K562 (cell line): ENCODE measurements around the gene TTLL9. TPM values are rescaled to one million over a fixed set of nuclear protein-coding genes. Genes with fewer than 3 reads are reported as not detected.

Experiments used
- ATAC-seq: fragments of 200-7000 bp; cut with Tn5 transposase; 3 replicates; pipeline ENCODE4 v1.9.1; 2020; ENCODE audit warnings: moderate library complexity
- BruUV-seq: library from RNA; stranded (reverse); fragments of 400-500 nt; replicated peaks from 2 replicates; lab custom pipeline; 2021; lab: Mats Ljungman, UMichigan
- CTCF ChIA-PET: fragments of 300-600 bp; formaldehyde crosslinking; extraction: SDS; loops from one replicate; lab custom pipeline; 2021; ENCODE audit warnings: low intra/inter-chr PET ratio; lab: Yijun Ruan, JAX
- POLR2A ChIA-PET: fragments of 300-600, 350-650 bp; sonication (Branson Sonifier 250); formaldehyde crosslinking; extraction: SDS; loops from one replicate; lab custom pipeline; 2021; ENCODE audit warnings: antibody characterized with exemption, inconsistent platforms; lab: Yijun Ruan, JAX
- DNase-seq, 4 experiments: peaks; one replicate each; pipeline versions ENCODE4 v3.0.0 to v3.0.0-alpha.2; 2011 to 2018; ENCODE audit warnings: low spot score in 3 of 4, mixed read lengths in 3 of 4; ENCODE audit errors: extremely low read depth in 1 of 4
- FAIRE-seq: peaks from 2 replicates; lab custom pipeline; 2011; peaks lifted over from hg19 to GRCh38; lab: Jason Lieb, UNC
- H2AFZ ChIP-seq: 2 replicates; pipeline ENCODE4 v1.6.0; 2011; ENCODE audit warnings: low read depth, low read length, control low read depth, inconsistent platforms
- H3K27ac ChIP-seq: fragments of 200-600 bp; 3 replicates; pipeline ENCODE4 v1.8.0; 2011; ENCODE audit warnings: low read depth, mild to moderate bottlenecking, control low read depth, inconsistent platforms, low read length, moderate library complexity, mixed read lengths; ENCODE audit errors: extremely low read depth
- H3K27me3 ChIP-seq, 2 experiments: fragments of 300-600 bp in 1 of 2; 2 replicates in 1 of 2; 3 replicates in 1 of 2; pipeline versions ENCODE4 v1.6.0 to v1.8.0; 2011; ENCODE audit warnings: inconsistent platforms in 2 of 2, low read length in 2 of 2, mild to moderate bottlenecking in 1 of 2, mixed read lengths in 1 of 2, moderate library complexity in 1 of 2; ENCODE audit not compliant: control insufficient read depth in 2 of 2, insufficient read depth in 2 of 2
- H3K36me3 ChIP-seq: fragments of 300-600 bp; 3 replicates; pipeline ENCODE4 v1.8.0; 2011; ENCODE audit warnings: mild to moderate bottlenecking, low read length, inconsistent platforms; ENCODE audit not compliant: control insufficient read depth, insufficient read depth
- H3K4me1 ChIP-seq, 2 experiments: fragments of 200-600 bp in 1 of 2; replicated peaks in 1 of 2; 2 replicates in 1 of 2; 3 replicates in 1 of 2; pipeline versions ENCODE4 v1.5.1 to v1.8.0; 2011; ENCODE audit warnings: inconsistent platforms in 2 of 2, low read length in 2 of 2, mild to moderate bottlenecking in 1 of 2, mixed read lengths in 1 of 2, moderate library complexity in 1 of 2; ENCODE audit not compliant: control insufficient read depth in 2 of 2, insufficient read depth in 2 of 2
- H3K4me2 ChIP-seq: 2 replicates; pipeline ENCODE4 v1.6.1; 2011; ENCODE audit warnings: low read length, control low read depth, inconsistent platforms, mixed read lengths; ENCODE audit not compliant: insufficient read depth
- H3K4me3 ChIP-seq: fragments of 200-600 bp; sonication (generic), shearing (Covaris generic); 2 replicates; pipeline ENCODE4 v1.5.1; 2016; ENCODE audit warnings: control low read depth, inconsistent platforms
- H3K79me2 ChIP-seq: fragments of 200-600 bp; 3 replicates; pipeline ENCODE4 v1.8.0; 2011; ENCODE audit warnings: low read length, inconsistent platforms; ENCODE audit not compliant: control insufficient read depth, insufficient read depth
- H3K9ac ChIP-seq, 2 experiments: 2 replicates each; pipeline versions ENCODE4 v1.6.0 to v1.6.1; 2011; ENCODE audit warnings: low read depth in 2 of 2, low read length in 2 of 2, control low read depth in 1 of 2, inconsistent platforms in 1 of 2, mild to moderate bottlenecking in 1 of 2, mixed read lengths in 1 of 2; ENCODE audit not compliant: insufficient read depth in 1 of 2
- H3K9me1 ChIP-seq: one replicate; pipeline ENCODE4 v1.6.0; 2011; ENCODE audit warnings: inconsistent platforms, mild to moderate bottlenecking, low read length, moderate library complexity; ENCODE audit not compliant: control insufficient read depth, insufficient read depth
- H3K9me3 ChIP-seq: replicated peaks from 2 replicates; pipeline ENCODE4 v1.5.1; 2011; ENCODE audit warnings: low read depth, low read length, inconsistent platforms; ENCODE audit not compliant: control insufficient read depth, insufficient read depth
- H4K20me1 ChIP-seq: replicated peaks from 2 replicates; pipeline ENCODE4 v1.6.1; 2011; ENCODE audit warnings: low read length, inconsistent platforms, mixed read lengths; ENCODE audit not compliant: control insufficient read depth, insufficient read depth
- CBFB ChIP-seq: sonication (generic); formaldehyde crosslinking; IDR thresholded peaks from 2 replicates; pipeline ENCODE4 v1.4.0; 2020; ENCODE audit warnings: mild to moderate bottlenecking, missing genetic modification reagents
- CBX1 ChIP-seq: sonication (generic); IDR thresholded peaks from 2 replicates; pipeline ENCODE4 v1.6.1; 2016; ENCODE audit warnings: antibody characterized with exemption, low read depth, mild to moderate bottlenecking
- FUS ChIP-seq: fragments of 200-400 bp; formaldehyde crosslinking; optimal IDR thresholded peaks from 2 replicates; pipeline ENCODE3; 2017; ENCODE audit warnings: low read depth, low read length
- GATA2 ChIP-seq: sonication (generic); formaldehyde crosslinking; IDR thresholded peaks from 2 replicates; pipeline ENCODE4 v1.4.0; 2020; ENCODE audit warnings: mild to moderate bottlenecking, missing genetic modification reagents
- HMG20A ChIP-seq: fragments of 450-650 bp; formaldehyde crosslinking; conservative IDR thresholded peaks from 2 replicates; pipeline ENCODE4 v1.4.0; 2020; ENCODE audit warnings: mild to moderate bottlenecking, mixed read lengths
- LCOR ChIP-seq: sonication (generic); formaldehyde crosslinking; IDR thresholded peaks from 2 replicates; pipeline ENCODE4 v1.8.0; 2022; ENCODE audit warnings: mild to moderate bottlenecking, missing genetic modification reagents
- MAZ ChIP-seq, 2 experiments: fragments of 450-650 bp in 1 of 2; sonication (generic) in 1 of 2; formaldehyde crosslinking; IDR thresholded peaks in 1 of 2; conservative IDR thresholded peaks in 1 of 2; 2 replicates each; pipeline versions ENCODE4 v1.4.0 to v1.5.0; 2020; ENCODE audit warnings: mild to moderate bottlenecking in 1 of 2, missing genetic modification reagents in 1 of 2
- POLR2AphosphoS2 ChIP-seq: IDR thresholded peaks from 2 replicates; pipeline ENCODE4 v1.6.1; 2012; ENCODE audit warnings: low read length, improper control_type of control experiment
- RAD51 ChIP-seq: fragments of 450-650 bp; IDR thresholded peaks from 2 replicates; pipeline ENCODE4 v1.7.1; 2016; ENCODE audit warnings: low read depth, mild to moderate bottlenecking, borderline replicate concordance
- SAP30 ChIP-seq: fragments of 200-600 bp; sonication (generic); IDR thresholded peaks from 2 replicates; pipeline ENCODE4 v1.6.1; 2012; ENCODE audit warnings: borderline replicate concordance, low read depth, mild to moderate bottlenecking, moderate library complexity, low read length, control low read depth, inconsistent platforms; ENCODE audit not compliant: insufficient read depth, poor library complexity, severe bottlenecking
- SOX6 ChIP-seq: fragments of 450-650 bp; IDR thresholded peaks from 2 replicates; pipeline ENCODE4 v1.6.1; 2014; ENCODE audit warnings: mild to moderate bottlenecking
- TBP ChIP-seq: optimal IDR thresholded peaks from 2 replicates; pipeline ENCODE3; 2011; ENCODE audit warnings: low read depth, low read length, improper control_type of control experiment
- TRIM24 ChIP-seq, 2 experiments: fragments of 450-650 bp; IDR thresholded peaks; 2 replicates each; pipeline ENCODE4 v1.6.1; 2016
- ZNF253 ChIP-seq: fragments of 250-450 bp; sonication (Bioruptor Pico); conservative IDR thresholded peaks from 2 replicates; pipeline ENCODE4 v1.6.1; 2021; ENCODE audit warnings: mild to moderate bottlenecking
- ZNF444 ChIP-seq: fragments of 250-450 bp; sonication (Bioruptor Pico); IDR thresholded peaks from 2 replicates; pipeline ENCODE4 v1.4.0; 2020; ENCODE audit warnings: mild to moderate bottlenecking, moderate library complexity
- ZNF79 ChIP-seq: fragments of 250-450 bp; sonication (Bioruptor Pico); IDR thresholded peaks from 2 replicates; pipeline ENCODE4 v1.4.0; 2020; ENCODE audit warnings: low read depth, mild to moderate bottlenecking, moderate library complexity
- WGBS: fragments of 100-300 bp; shearing (Covaris generic); methylation state at CpG from one replicate; pipeline ENCODE4 v1.1.6; 2016; ENCODE audit warnings: low coverage, mixed read lengths; ENCODE audit not compliant: insufficient coverage; ENCODE audit errors: missing lambda C conversion rate; 5-methylcytosine and 5-hydroxymethylcytosine counted together
- in situ Hi-C: fragments of 300-500 bp; cut with MboI; formaldehyde crosslinking; loops from 4 replicates; pipeline ENCODE4 v1.15.0; 2018; ENCODE audit warnings: inconsistent platforms, mixed read lengths
- intact Hi-C: fragments of 100-400 bp; cut with micrococcal nuclease; formaldehyde crosslinking; loops from 2 replicates; pipeline ENCODE4 v1.14.2; 2022
- polyA plus RNA-seq, 8 experiments: library from polyadenylated mRNA; depleted of rRNA in 4 of 8; stranded (reverse) in 5 of 8; unstranded in 3 of 8; fragments of >200 nt; fragmentation: Nextera tagmentation in 2 of 8; fragmentation: Illumina TruSeq in 1 of 8; extraction: Ambion mirVana in 2 of 8; extraction: Trizol in 1 of 8; gene quantifications; 2 replicates each; pipeline versions ENCODE4 v1.2.1 to v1.2.3, GENCODE V29; 2011 to 2014; ENCODE audit warnings: inconsistent platforms in 1 of 8, missing spikeins in 1 of 8
- total RNA-seq, 7 experiments: library from RNA; depleted of rRNA in 6 of 7; stranded (reverse); fragments of >200 nt in 6 of 7; fragmentation: Illumina TruSeq in 2 of 7; extraction: Trizol in 2 of 7; gene quantifications; 2 replicates each; pipeline versions ENCODE4 v1.2.1 to v1.2.3, GENCODE V29; 2011 to 2021; ENCODE audit warnings: low replicate concordance in 1 of 7
- TF ChIP-seq, protein P1 (sequence below): fragments of 250-450 bp; sonication (Bioruptor Pico); IDR thresholded peaks from 2 replicates; pipeline ENCODE4 v1.8.0; 2022; ENCODE audit warnings: inconsistent platforms
- TF ChIP-seq, protein P2 (sequence below): fragments of 450-650 bp; formaldehyde crosslinking; IDR thresholded peaks from 2 replicates; pipeline ENCODE4 v1.4.0; 2022; ENCODE audit warnings: mild to moderate bottlenecking, moderate library complexity
- TF ChIP-seq, protein P3 (sequence below): fragments of 250-450 bp; sonication (Bioruptor Pico); IDR thresholded peaks from 2 replicates; pipeline ENCODE4 v1.4.0; 2020; ENCODE audit warnings: mild to moderate bottlenecking, moderate library complexity

Gene TTLL9
- total and polyA plus RNA-seq, 9 of the 15 experiments (the other 6 are each of a cell fraction or from before 2014, with no cell fraction given): 0.06 to 0.07 TPM; not detected in 7

DNA sequence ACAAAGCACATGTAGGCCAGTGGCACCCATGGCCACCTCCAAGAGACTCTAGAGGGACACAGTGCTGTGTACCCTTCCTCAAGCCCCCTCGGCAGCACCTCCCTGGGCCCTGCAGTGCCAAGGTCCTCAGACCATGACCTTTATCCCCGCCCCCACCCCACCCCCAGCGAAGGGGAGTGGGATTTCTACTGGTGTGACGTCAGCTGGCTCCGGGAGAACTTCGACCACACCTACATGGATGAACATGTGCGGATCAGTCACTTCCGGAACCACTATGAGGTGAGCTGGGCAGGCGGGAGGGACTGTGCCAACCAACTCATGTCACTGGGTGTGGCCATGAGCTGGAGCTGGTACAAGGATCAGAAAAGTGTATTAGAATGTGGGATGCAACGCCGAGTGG, 38.0 kb downstream of the TTLL9 start:
- no TSS peak for BruUV-seq
- in situ Hi-C loops: no loop called here
- POLR2A ChIA-PET: interaction anchor here (1.1 kb wide), 1 partner anchor 9 kb away, joined by 7 read pairs; no protein-coding TSS in a partner anchor

More for the DNA sequence above, 38.0 kb downstream of the TTLL9 start:
- FAIRE-seq (no peak), DNase-seq (no peak), ATAC-seq (no peak)
- Histone ChIP-seq H3K79me2 (no peaks in the 10 kb centered on the region), H3K27ac (no peak overlapping the region), H3K36me3 (no peaks in the 10 kb centered on the region), H3K4me1 (no peaks in the 10 kb centered on the region; a peak in 2 of 5 replicates), H3K9me3 (no peaks in the 10 kb centered on the region), H3K4me3 (no peak overlapping the region), H4K20me1 (no peaks in the 10 kb centered on the region), H3K9me1 (no peaks in the 10 kb centered on the region), H3K4me2 (no peak overlapping the region), H3K27me3 (peaks cover 2 to 32% of the 10 kb centered on the region in 2 experiments; a peak in 3 of 5 replicates), H2AFZ (no peak overlapping the region), H3K9ac (no peak overlapping the region)
- TF ChIP-seq LCOR (CRISPR knock-in tag): no peak
- no peak for TF ChIP-seq CBX1
- TF ChIP-seq POLR2AphosphoS2: no peak
- no peak for TF ChIP-seq TRIM24 (IDR thresholded peaks at IDR 0.05)
- no peak for TF ChIP-seq HMG20A (CRISPR knock-in tag)
- TF ChIP-seq ZNF444 (CRISPR knock-in tag): no peak
- no peak for TF ChIP-seq FUS
- TF ChIP-seq, protein P1, sequence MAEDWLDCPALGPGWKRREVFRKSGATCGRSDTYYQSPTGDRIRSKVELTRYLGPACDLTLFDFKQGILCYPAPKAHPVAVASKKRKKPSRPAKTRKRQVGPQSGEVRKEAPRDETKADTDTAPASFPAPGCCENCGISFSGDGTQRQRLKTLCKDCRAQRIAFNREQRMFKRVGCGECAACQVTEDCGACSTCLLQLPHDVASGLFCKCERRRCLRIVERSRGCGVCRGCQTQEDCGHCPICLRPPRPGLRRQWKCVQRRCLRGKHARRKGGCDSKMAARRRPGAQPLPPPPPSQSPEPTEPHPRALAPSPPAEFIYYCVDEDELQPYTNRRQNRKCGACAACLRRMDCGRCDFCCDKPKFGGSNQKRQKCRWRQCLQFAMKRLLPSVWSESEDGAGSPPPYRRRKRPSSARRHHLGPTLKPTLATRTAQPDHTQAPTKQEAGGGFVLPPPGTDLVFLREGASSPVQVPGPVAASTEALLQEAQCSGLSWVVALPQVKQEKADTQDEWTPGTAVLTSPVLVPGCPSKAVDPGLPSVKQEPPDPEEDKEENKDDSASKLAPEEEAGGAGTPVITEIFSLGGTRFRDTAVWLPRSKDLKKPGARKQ (CRISPR knock-in tag): no peak
- no peak for TF ChIP-seq SAP30
- TF ChIP-seq TBP: no peak
- TF ChIP-seq CBFB (CRISPR knock-in tag): no peak
- TF ChIP-seq RAD51: no peak
- TF ChIP-seq ZNF79: no peak
- TF ChIP-seq GATA2: no peak
- TF ChIP-seq, protein P2, sequence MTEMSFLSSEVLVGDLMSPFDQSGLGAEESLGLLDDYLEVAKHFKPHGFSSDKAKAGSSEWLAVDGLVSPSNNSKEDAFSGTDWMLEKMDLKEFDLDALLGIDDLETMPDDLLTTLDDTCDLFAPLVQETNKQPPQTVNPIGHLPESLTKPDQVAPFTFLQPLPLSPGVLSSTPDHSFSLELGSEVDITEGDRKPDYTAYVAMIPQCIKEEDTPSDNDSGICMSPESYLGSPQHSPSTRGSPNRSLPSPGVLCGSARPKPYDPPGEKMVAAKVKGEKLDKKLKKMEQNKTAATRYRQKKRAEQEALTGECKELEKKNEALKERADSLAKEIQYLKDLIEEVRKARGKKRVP: no peak
- TF ChIP-seq SOX6: no peak
- no peak for TF ChIP-seq ZNF253 (CRISPR knock-in tag)
- no peak for TF ChIP-seq MAZ (CRISPR knock-in tag; conservative IDR thresholded peaks at IDR 0.05 in 1 of 2, IDR thresholded peaks at IDR 0.05 in 1 of 2)
- TF ChIP-seq, protein P3, sequence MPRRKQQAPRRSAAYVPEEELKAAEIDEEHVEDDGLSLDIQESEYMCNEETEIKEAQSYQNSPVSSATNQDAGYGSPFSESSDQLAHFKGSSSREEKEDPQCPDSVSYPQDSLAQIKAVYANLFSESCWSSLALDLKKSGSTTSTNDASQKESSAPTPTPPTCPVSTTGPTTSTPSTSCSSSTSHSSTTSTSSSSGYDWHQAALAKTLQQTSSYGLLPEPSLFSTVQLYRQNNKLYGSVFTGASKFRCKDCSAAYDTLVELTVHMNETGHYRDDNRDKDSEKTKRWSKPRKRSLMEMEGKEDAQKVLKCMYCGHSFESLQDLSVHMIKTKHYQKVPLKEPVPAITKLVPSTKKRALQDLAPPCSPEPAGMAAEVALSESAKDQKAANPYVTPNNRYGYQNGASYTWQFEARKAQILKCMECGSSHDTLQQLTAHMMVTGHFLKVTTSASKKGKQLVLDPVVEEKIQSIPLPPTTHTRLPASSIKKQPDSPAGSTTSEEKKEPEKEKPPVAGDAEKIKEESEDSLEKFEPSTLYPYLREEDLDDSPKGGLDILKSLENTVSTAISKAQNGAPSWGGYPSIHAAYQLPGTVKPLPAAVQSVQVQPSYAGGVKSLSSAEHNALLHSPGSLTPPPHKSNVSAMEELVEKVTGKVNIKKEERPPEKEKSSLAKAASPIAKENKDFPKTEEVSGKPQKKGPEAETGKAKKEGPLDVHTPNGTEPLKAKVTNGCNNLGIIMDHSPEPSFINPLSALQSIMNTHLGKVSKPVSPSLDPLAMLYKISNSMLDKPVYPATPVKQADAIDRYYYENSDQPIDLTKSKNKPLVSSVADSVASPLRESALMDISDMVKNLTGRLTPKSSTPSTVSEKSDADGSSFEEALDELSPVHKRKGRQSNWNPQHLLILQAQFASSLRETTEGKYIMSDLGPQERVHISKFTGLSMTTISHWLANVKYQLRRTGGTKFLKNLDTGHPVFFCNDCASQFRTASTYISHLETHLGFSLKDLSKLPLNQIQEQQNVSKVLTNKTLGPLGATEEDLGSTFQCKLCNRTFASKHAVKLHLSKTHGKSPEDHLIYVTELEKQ (CRISPR knock-in tag): no peak
- intact Hi-C loops: no loop called here
- CTCF ChIA-PET: no interaction called here
- 33% methylated on average over 11 of the region's 11 CpGs for WGBS
